ENCODE data around the gene SBNO2. TPM values are rescaled to one million over a fixed set of nuclear protein-coding genes. Genes with fewer than 3 reads are reported as not detected.
A peak's percentile ranks its signal among the peaks of the same experiment; 100 is the strongest.

The SBNO2 gene
- total and polyA plus RNA-seq, 4 donors = 45.6 to 155 (median 95.9) TPM

DNA sequence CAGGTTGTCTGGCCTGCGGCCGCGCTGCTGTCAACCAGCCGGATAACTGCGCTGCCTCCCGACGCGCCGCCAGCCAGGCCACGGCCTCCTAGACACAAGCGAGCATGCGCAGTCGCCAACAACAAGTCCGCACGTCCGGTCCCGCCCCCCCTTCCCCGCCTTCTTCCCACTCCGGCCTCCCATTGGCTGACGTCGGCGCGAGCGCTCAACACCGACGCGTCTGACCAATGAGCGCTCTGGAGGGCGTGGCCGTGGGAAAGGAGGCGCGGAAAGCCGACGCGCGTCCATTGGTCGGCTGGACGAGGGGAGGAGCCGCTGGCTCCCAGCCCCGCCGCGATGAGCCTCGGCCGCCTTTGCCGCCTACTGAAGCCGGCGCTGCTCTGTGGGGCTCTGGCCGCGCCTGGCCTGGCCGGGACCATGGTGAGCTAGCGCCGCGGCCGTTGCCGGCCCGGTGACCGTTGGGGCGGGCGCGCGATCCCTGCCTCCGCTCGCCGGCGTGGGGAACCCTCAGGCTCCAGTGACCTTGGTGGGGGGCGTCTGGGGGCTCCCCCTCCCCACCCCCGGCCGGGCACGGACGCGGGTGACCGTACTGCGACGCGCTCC is 70.3 kb downstream of the SBNO2 start, which contains the start of gene GPX4:
TSS of gene GPX4 (plus strand) at position 287 of the 603 bp plus-strand sequence. CDS start at position 337, 50 bp downstream.
- WGBS, 2 donors = 0 to 1% methylated on average over 53 to 75 of the region's 75 CpGs
- peak within 1 kb of the TSS in 1 of 2 donors; percentile 55 for H3K9ac ChIP-seq (ENCODE audit: insufficient read depth in 1 of 2, low read length in 2 of 2)
- H3K27ac ChIP-seq (ENCODE audit: low read depth in 1 of 2, low read length in 1 of 2) = peak within 1 kb of the TSS; percentile 99
- peaks cover 6 to 36% (median 19%) of the 10 kb centered on the region in 5 donors for H3K4me1 ChIP-seq (ENCODE audit: control insufficient read depth in 5 of 5, insufficient read depth in 5 of 5, low read length in 5 of 5)
- H3K9me3 ChIP-seq (ENCODE audit: control insufficient read depth in 4 of 4, insufficient read depth in 3 of 4, low read length in 3 of 4) = peaks cover 0 to 3% (median 0%) of the 10 kb centered on the region in 4 donors
- TF ChIP-seq, protein P1, sequence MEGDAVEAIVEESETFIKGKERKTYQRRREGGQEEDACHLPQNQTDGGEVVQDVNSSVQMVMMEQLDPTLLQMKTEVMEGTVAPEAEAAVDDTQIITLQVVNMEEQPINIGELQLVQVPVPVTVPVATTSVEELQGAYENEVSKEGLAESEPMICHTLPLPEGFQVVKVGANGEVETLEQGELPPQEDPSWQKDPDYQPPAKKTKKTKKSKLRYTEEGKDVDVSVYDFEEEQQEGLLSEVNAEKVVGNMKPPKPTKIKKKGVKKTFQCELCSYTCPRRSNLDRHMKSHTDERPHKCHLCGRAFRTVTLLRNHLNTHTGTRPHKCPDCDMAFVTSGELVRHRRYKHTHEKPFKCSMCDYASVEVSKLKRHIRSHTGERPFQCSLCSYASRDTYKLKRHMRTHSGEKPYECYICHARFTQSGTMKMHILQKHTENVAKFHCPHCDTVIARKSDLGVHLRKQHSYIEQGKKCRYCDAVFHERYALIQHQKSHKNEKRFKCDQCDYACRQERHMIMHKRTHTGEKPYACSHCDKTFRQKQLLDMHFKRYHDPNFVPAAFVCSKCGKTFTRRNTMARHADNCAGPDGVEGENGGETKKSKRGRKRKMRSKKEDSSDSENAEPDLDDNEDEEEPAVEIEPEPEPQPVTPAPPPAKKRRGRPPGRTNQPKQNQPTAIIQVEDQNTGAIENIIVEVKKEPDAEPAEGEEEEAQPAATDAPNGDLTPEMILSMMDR (IDR thresholded peaks at IDR 0.05; ENCODE audit: control extremely low read depth, extremely low read depth) = no peak
- H3K36me3 ChIP-seq (ENCODE audit: control insufficient read depth in 4 of 4, insufficient read depth in 4 of 4, low read length in 4 of 4) = peaks cover 0 to 31% (median 4%) of the 10 kb centered on the region in 4 donors
- DNase-seq (peak; percentile 100), ATAC-seq (ENCODE audit: insufficient read depth, low FRiP score) (peak; percentile 79)
- no peaks in the 10 kb centered on the region for H3K27me3 ChIP-seq (ENCODE audit: control insufficient read depth in 3 of 3, insufficient read depth in 3 of 3, low read length in 2 of 3)
- H3K4me3 ChIP-seq = peak within 1 kb of the TSS; percentile 82

DNA sequence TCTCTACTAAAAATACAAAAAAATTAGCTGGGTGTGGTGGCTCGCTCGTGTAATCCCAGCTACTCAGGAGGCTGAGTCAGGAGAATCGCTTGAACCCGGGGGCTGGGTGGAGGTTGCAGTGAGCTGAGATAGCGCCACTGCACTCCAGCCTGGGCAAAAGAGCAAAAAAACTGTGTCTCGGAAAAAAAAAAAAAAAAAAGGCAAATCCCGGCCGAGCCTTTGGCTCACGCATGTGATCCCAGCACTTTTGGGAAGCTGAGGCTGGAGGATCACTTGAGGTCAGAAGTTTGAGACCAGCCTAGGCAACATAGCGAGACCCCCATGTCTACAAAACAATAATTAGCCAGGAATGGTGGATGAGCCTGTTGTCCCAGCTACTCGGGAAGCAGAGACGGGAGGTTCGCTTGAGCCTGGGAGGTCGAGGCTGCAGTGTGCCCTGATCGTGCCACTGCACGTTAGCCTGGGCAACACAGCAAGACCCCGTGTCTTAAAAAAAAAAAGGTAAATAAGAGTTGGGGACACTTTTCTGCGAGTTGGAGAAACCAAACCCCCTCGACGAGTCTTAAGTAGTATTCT is 70.8 kb downstream of the SBNO2 start:
- 38 to 48% methylated on average over 20 of the region's 20 CpGs for WGBS, 2 donors
- Histone ChIP-seq H3K4me3 (no peak overlapping the region), H3K9ac (ENCODE audit: insufficient read depth in 1 of 2, low read length in 2 of 2) (peak overlapping the region in 1 of 2 donors; percentile 55), H3K27ac (ENCODE audit: low read depth in 1 of 2, low read length in 1 of 2) (peak overlapping the region; percentile 92), H3K4me1 (ENCODE audit: control insufficient read depth in 5 of 5, insufficient read depth in 5 of 5, low read length in 5 of 5) (peaks cover 6 to 36% (median 19%) of the 10 kb centered on the region in 5 donors), H3K36me3 (ENCODE audit: control insufficient read depth in 4 of 4, insufficient read depth in 4 of 4, low read length in 4 of 4) (peaks cover 0 to 25% (median 4%) of the 10 kb centered on the region in 4 donors), H3K9me3 (ENCODE audit: control insufficient read depth in 4 of 4, insufficient read depth in 3 of 4, low read length in 3 of 4) (peaks cover 0 to 3% (median 0%) of the 10 kb centered on the region in 4 donors), H3K27me3 (ENCODE audit: control insufficient read depth in 3 of 3, insufficient read depth in 3 of 3, low read length in 2 of 3) (no peaks in the 10 kb centered on the region)
- ATAC-seq (ENCODE audit: insufficient read depth, low FRiP score) (no peak), DNase-seq (peak in 1 of 3 donors; percentile 10)
- TF ChIP-seq, protein P1 (IDR thresholded peaks at IDR 0.05; ENCODE audit: control extremely low read depth, extremely low read depth) = no peak

GRCh38 chr19:1102407-1103131 is 71.5 kb downstream of the SBNO2 start:
- Histone ChIP-seq H3K27me3 (ENCODE audit: control insufficient read depth in 3 of 3, insufficient read depth in 3 of 3, low read length in 2 of 3) (no peaks in the 10 kb centered on the region), H3K36me3 (ENCODE audit: control insufficient read depth in 4 of 4, insufficient read depth in 4 of 4, low read length in 4 of 4) (peaks cover 0 to 20% (median 4%) of the 10 kb centered on the region in 4 donors), H3K4me3 (no peak overlapping the region), H3K9me3 (ENCODE audit: control insufficient read depth in 4 of 4, insufficient read depth in 3 of 4, low read length in 3 of 4) (peaks cover 0 to 3% (median 0%) of the 10 kb centered on the region in 4 donors), H3K4me1 (ENCODE audit: control insufficient read depth in 5 of 5, insufficient read depth in 5 of 5, low read length in 5 of 5) (peaks cover 6 to 36% (median 19%) of the 10 kb centered on the region in 5 donors), H3K27ac (ENCODE audit: low read depth in 1 of 2, low read length in 1 of 2) (peak overlapping the region; percentile 92), H3K9ac (ENCODE audit: insufficient read depth in 1 of 2, low read length in 2 of 2) (peak overlapping the region in 1 of 2 donors; percentile 26)
- ATAC-seq (ENCODE audit: insufficient read depth, low FRiP score) = peak; percentile 5
- 44 to 63% methylated on average over 17 of the region's 17 CpGs for WGBS, 2 donors
- DNase-seq = peak in 1 of 3 donors; percentile 10
- TF ChIP-seq, protein P1 (IDR thresholded peaks at IDR 0.05; ENCODE audit: control extremely low read depth, extremely low read depth) = no peak
